H9 (cell line): ENCODE results near the gene HPD. TPM values are rescaled to one million over a fixed set of nuclear protein-coding genes. Genes with fewer than 3 reads are reported as not detected.

Experiments
- DNase-seq: peaks from one replicate; pipeline ENCODE4 v3.0.0-alpha.2; 2017
- H2AFZ ChIP-seq: one replicate; pipeline ENCODE4 v1.6.1; 2013; ENCODE audit warnings: mild to moderate bottlenecking, low read length, control low read depth, moderate library complexity
- H2AK5ac ChIP-seq: 2 replicates; pipeline ENCODE4 v1.6.1; 2013; ENCODE audit warnings: low read length, control low read depth, mixed read lengths; ENCODE audit not compliant: insufficient read length
- H2BK120ac ChIP-seq: one replicate; pipeline ENCODE4 v1.6.1; 2013; ENCODE audit warnings: low read depth, mild to moderate bottlenecking, low read length, control low read depth, inconsistent platforms; ENCODE audit not compliant: poor library complexity, severe bottlenecking
- H2BK12ac ChIP-seq: 2 replicates; pipeline ENCODE4 v1.6.1; 2013; ENCODE audit warnings: low read length, control low read depth, mixed read lengths, low read depth; ENCODE audit not compliant: insufficient read length
- H2BK15ac ChIP-seq: 2 replicates; pipeline ENCODE4 v1.6.1; 2013; ENCODE audit warnings: low read depth, low read length, control low read depth
- H2BK20ac ChIP-seq: one replicate; pipeline ENCODE4 v1.6.1; 2013; ENCODE audit warnings: low read depth, mild to moderate bottlenecking, low read length, control low read depth, inconsistent platforms; ENCODE audit not compliant: poor library complexity, severe bottlenecking
- H2BK5ac ChIP-seq: 2 replicates; pipeline ENCODE4 v1.6.1; 2013; ENCODE audit warnings: low read length, control low read depth, mixed read lengths; ENCODE audit not compliant: insufficient read length
- H3K14ac ChIP-seq: 2 replicates; pipeline ENCODE4 v1.6.1; 2013; ENCODE audit warnings: low read length, control low read depth; ENCODE audit not compliant: insufficient read depth
- H3K18ac ChIP-seq: 2 replicates; pipeline ENCODE4 v1.6.1; 2013; ENCODE audit warnings: low read depth, mild to moderate bottlenecking, mixed read lengths, low read length, control low read depth; ENCODE audit not compliant: insufficient read length
- H3K23ac ChIP-seq: 2 replicates; pipeline ENCODE4 v1.6.1; 2013; ENCODE audit warnings: low read length, control low read depth, mixed read lengths, low read depth; ENCODE audit not compliant: insufficient read length
- H3K23me2 ChIP-seq: 2 replicates; pipeline ENCODE4 v1.6.1; 2013; ENCODE audit warnings: low read depth, mild to moderate bottlenecking, mixed read lengths, low read length, control low read depth; ENCODE audit not compliant: insufficient read length, poor library complexity, severe bottlenecking
- H3K27ac ChIP-seq: 2 replicates; pipeline ENCODE4 v1.5.1; 2013; ENCODE audit warnings: low read length, control low read depth, mixed read lengths, low read depth; ENCODE audit not compliant: insufficient read length
- H3K27me3 ChIP-seq: 2 replicates; pipeline ENCODE4 v1.6.1; 2013; ENCODE audit warnings: low read length, control low read depth, inconsistent platforms; ENCODE audit not compliant: insufficient read depth
- H3K4ac ChIP-seq: 2 replicates; pipeline ENCODE4 v1.6.1; 2013; ENCODE audit warnings: low read depth, mild to moderate bottlenecking, control low read depth, inconsistent platforms, low read length, moderate library complexity
- H3K4me1 ChIP-seq: 2 replicates; pipeline ENCODE4 v1.6.1; 2013; ENCODE audit warnings: low read length, control low read depth, inconsistent platforms; ENCODE audit not compliant: insufficient read depth
- H3K4me2 ChIP-seq: 2 replicates; pipeline ENCODE4 v1.6.1; 2013; ENCODE audit warnings: low read length, control low read depth, mixed read lengths; ENCODE audit not compliant: insufficient read length, insufficient read depth
- H3K56ac ChIP-seq: 2 replicates; pipeline ENCODE4 v1.6.1; 2013; ENCODE audit warnings: low read depth, mild to moderate bottlenecking, mixed read lengths, low read length, control low read depth; ENCODE audit not compliant: insufficient read length
- H3K79me1 ChIP-seq: 2 replicates; pipeline ENCODE4 v1.6.1; 2013; ENCODE audit warnings: low read depth, mild to moderate bottlenecking, moderate library complexity, low read length, control low read depth, inconsistent platforms; ENCODE audit not compliant: insufficient read depth, poor library complexity, severe bottlenecking
- H3K79me2 ChIP-seq: 2 replicates; pipeline ENCODE4 v1.6.1; 2013; ENCODE audit warnings: low read length, control low read depth, inconsistent platforms; ENCODE audit not compliant: insufficient read depth
- H3K9ac ChIP-seq: 2 replicates; pipeline ENCODE4 v1.6.1; 2013; ENCODE audit warnings: low read length, control low read depth, mixed read lengths; ENCODE audit not compliant: insufficient read length; ENCODE audit errors: extremely low read depth
- H3K9me3 ChIP-seq: one replicate; pipeline ENCODE4 v1.6.1; 2013; ENCODE audit warnings: low read depth, low read length, inconsistent platforms; ENCODE audit not compliant: control insufficient read depth
- H3T11ph ChIP-seq: one replicate; pipeline ENCODE4 v1.6.1; 2013; ENCODE audit warnings: mild to moderate bottlenecking, low read length, control low read depth, inconsistent platforms
- H4K20me1 ChIP-seq: one replicate; pipeline ENCODE4 v1.6.1; 2013; ENCODE audit not compliant: control insufficient read depth, insufficient read length, insufficient read depth
- H4K5ac ChIP-seq: 2 replicates; pipeline ENCODE4 v1.6.1; 2013; ENCODE audit warnings: low read depth, mild to moderate bottlenecking, mixed read lengths, low read length, control low read depth; ENCODE audit not compliant: insufficient read length
- H4K8ac ChIP-seq: replicated peaks from 2 replicates; pipeline ENCODE4 v1.6.1; 2013; ENCODE audit warnings: low read length, control low read depth, mixed read lengths, low read depth; ENCODE audit not compliant: insufficient read length
- H4K91ac ChIP-seq: 2 replicates; pipeline ENCODE4 v1.6.1; 2013; ENCODE audit warnings: low read depth, mild to moderate bottlenecking, moderate library complexity, mixed read lengths, low read length, control low read depth; ENCODE audit not compliant: insufficient read length
- H3K27ac Mint-ChIP-seq, 3 experiments: 2 replicates in 2 of 3; 3 replicates in 1 of 3; pipeline ENCODE4 v1.8.0; 2020 to 2021; ENCODE audit warnings: mixed read lengths in 3 of 3, mild to moderate bottlenecking in 1 of 3, moderate library complexity in 1 of 3
- H3K27me3 Mint-ChIP-seq: 2 replicates; pipeline ENCODE4 v1.8.0; 2021; ENCODE audit warnings: low read depth, mild to moderate bottlenecking, moderate library complexity, mixed read lengths
- H3K36me3 Mint-ChIP-seq, 3 experiments: 2 replicates in 2 of 3; 3 replicates in 1 of 3; pipeline ENCODE4 v1.8.0; 2020 to 2021; ENCODE audit warnings: low read depth in 3 of 3, mixed read lengths in 3 of 3; ENCODE audit not compliant: insufficient read depth in 1 of 3
- H3K4me1 Mint-ChIP-seq, 2 experiments: 2 replicates each; pipeline ENCODE4 v1.8.0; 2020; ENCODE audit warnings: mixed read lengths in 2 of 2
- H3K4me3 Mint-ChIP-seq, 2 experiments: 2 replicates in 1 of 2; 3 replicates in 1 of 2; pipeline ENCODE4 v1.8.0; 2020 to 2021; ENCODE audit warnings: mild to moderate bottlenecking in 2 of 2, mixed read lengths in 2 of 2, moderate library complexity in 1 of 2
- H3K9me3 Mint-ChIP-seq, 2 experiments: 2 replicates in 1 of 2; 3 replicates in 1 of 2; pipeline ENCODE4 v1.8.0; 2020; ENCODE audit warnings: mild to moderate bottlenecking in 2 of 2, mixed read lengths in 2 of 2, moderate library complexity in 1 of 2
- CTCF ChIP-seq: fragments of 200-600 bp; sonication (generic); conservative IDR thresholded peaks from 3 replicates; pipeline ENCODE4 v1.8.0; 2021; ENCODE audit warnings: antibody characterized with exemption, mild to moderate bottlenecking
- WGBS: extraction: QIAGEN DNeasy Blood & Tissue Kit; methylation state at CpG from one replicate; pipeline ENCODE4 v1.1.7; 2013; ENCODE audit warnings: missing lambda C conversion rate, low lambda C conversion rate, mixed read lengths; ENCODE audit not compliant: insufficient read length; ENCODE audit errors: extremely low coverage; 5-methylcytosine and 5-hydroxymethylcytosine counted together
- total RNA-seq: library from RNA; stranded (reverse); gene quantifications from 2 replicates; pipeline ENCODE4 v1.2.1, GENCODE V29; 2021

Gene HPD
- total RNA-seq, 1 experiment from 2014 or later: not detected

DNA sequence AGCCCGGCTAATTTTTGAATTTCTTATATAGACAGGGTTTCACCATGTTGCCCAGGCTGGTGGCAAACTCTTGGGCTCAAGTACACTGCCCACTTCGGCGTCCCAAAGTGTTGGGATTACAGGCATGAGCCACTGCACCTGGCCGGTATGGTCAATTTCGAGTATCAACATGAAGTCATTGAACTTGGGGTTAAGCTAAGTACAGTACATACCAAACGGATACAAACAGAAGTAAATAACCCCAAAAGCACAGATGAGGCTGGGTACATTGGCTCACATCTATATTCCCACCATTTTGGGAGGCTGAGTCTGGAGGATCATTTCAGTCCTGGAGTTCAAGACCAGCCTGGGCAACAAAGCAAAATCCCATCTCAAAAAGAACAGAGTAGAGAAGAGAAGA, 16.9 kb upstream of the HPD start:
- Histone ChIP-seq H2BK20ac (no peak overlapping the region), H3K27ac (no peak overlapping the region), H3K4me2 (no peak overlapping the region), H2BK12ac (no peak overlapping the region), H3K23ac (no peak overlapping the region), H4K8ac (no peak overlapping the region), H3K79me2 (no peaks in the 10 kb centered on the region), H3K27me3 (no peaks in the 10 kb centered on the region), H3K9me3 (no peaks in the 10 kb centered on the region), H3K4me1 (no peaks in the 10 kb centered on the region), H3K9ac (no peak overlapping the region), H3T11ph (no peak overlapping the region), H2BK120ac (no peak overlapping the region), H3K18ac (no peak overlapping the region), H4K20me1 (no peaks in the 10 kb centered on the region), H3K4ac (no peak overlapping the region), H4K91ac (no peak overlapping the region), H3K79me1 (no peaks in the 10 kb centered on the region), H2BK5ac (no peak overlapping the region), H3K14ac (no peak overlapping the region), H3K23me2 (no peaks in the 10 kb centered on the region), H3K56ac (no peak overlapping the region), H2BK15ac (no peak overlapping the region), H2AFZ (no peak overlapping the region), H4K5ac (no peak overlapping the region), H2AK5ac (no peak overlapping the region)
- H3K4me3 Mint-ChIP-seq: no peak overlapping the region
- no peak for TF ChIP-seq CTCF
- no peak for DNase-seq
- no peaks in the 10 kb centered on the region; a peak in 1 of 5 replicates for H3K9me3 Mint-ChIP-seq
- H3K36me3 Mint-ChIP-seq: no peaks in the 10 kb centered on the region
- H3K27me3 Mint-ChIP-seq: peaks cover 2% of the 10 kb centered on the region
- H3K27ac Mint-ChIP-seq: no peak overlapping the region
- whole genome bisulfite sequencing: no CpG with 5 or more reads among the region's 6 CpGs
- H3K4me1 Mint-ChIP-seq: peaks cover 4% of the 10 kb centered on the region in 2 experiments; a peak in 3 of 4 replicates
